ENCODE results near the gene PCDHGC4. TPM values are rescaled to one million over a fixed set of nuclear protein-coding genes. Genes with fewer than 3 reads are reported as not detected.

The PCDHGC4 gene
- total RNA-seq, 1 donor from 2014 or later = 3.7 TPM

- peak overlapping the region in 1 of 3 donors; percentile 71 for H3K9ac ChIP-seq (ENCODE audit: low read depth in 1 of 3, low read length in 3 of 3)
- H3K4me3 ChIP-seq (ENCODE audit: low read length in 3 of 3) = peak overlapping the region in 1 of 3 donors; percentile 91
- peaks cover 26 to 27% (median 27%) of the 10 kb centered on the region in 3 donors for H3K36me3 ChIP-seq (ENCODE audit: control insufficient read depth in 3 of 3, insufficient read depth in 3 of 3, low read length in 3 of 3)
- H3K9me3 ChIP-seq (ENCODE audit: control insufficient read depth in 3 of 3, low read length in 3 of 3) = no peaks in the 10 kb centered on the region
- H3K27me3 ChIP-seq (ENCODE audit: control insufficient read depth in 3 of 3, insufficient read depth in 3 of 3, low read length in 3 of 3) = no peaks in the 10 kb centered on the region
- H3K4me1 ChIP-seq (ENCODE audit: control insufficient read depth in 3 of 3, insufficient read depth in 3 of 3, low read length in 3 of 3) = peaks cover 77 to 80% (median 78%) of the 10 kb centered on the region in 3 donors
- peak overlapping the region; percentile 96 for H3K27ac ChIP-seq (ENCODE audit: low read depth, low read length)
Observed at GRCh38 chr5:141511771-141512325, 27.0 kb downstream of the PCDHGC4 start.

DNA sequence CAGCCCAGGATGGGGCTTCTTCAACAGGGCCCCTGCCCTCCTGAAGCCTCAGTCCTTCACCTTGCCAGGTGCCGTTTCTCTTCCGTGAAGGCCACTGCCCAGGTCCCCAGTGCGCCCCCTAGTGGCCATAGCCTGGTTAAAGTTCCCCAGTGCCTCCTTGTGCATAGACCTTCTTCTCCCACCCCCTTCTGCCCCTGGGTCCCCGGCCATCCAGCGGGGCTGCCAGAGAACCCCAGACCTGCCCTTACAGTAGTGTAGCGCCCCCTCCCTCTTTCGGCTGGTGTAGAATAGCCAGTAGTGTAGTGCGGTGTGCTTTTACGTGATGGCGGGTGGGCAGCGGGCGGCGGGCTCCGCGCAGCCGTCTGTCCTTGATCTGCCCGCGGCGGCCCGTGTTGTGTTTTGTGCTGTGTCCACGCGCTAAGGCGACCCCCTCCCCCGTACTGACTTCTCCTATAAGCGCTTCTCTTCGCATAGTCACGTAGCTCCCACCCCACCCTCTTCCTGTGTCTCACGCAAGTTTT is 27.6 kb downstream of the PCDHGC4 start:
- Histone ChIP-seq H3K4me3 (ENCODE audit: low read length in 3 of 3) (peak overlapping the region; percentile 73 to 91 (median 79)), H3K36me3 (ENCODE audit: control insufficient read depth in 3 of 3, insufficient read depth in 3 of 3, low read length in 3 of 3) (peaks cover 26 to 27% (median 27%) of the 10 kb centered on the region in 3 donors), H3K9me3 (ENCODE audit: control insufficient read depth in 3 of 3, low read length in 3 of 3) (no peaks in the 10 kb centered on the region), H3K27me3 (ENCODE audit: control insufficient read depth in 3 of 3, insufficient read depth in 3 of 3, low read length in 3 of 3) (no peaks in the 10 kb centered on the region), H3K9ac (ENCODE audit: low read depth in 1 of 3, low read length in 3 of 3) (peak overlapping the region; percentile 63 to 90 (median 71)), H3K27ac (ENCODE audit: low read depth, low read length) (peak overlapping the region; percentile 96), H3K4me1 (ENCODE audit: control insufficient read depth in 3 of 3, insufficient read depth in 3 of 3, low read length in 3 of 3) (peaks cover 77 to 80% (median 77%) of the 10 kb centered on the region in 3 donors)

DNA sequence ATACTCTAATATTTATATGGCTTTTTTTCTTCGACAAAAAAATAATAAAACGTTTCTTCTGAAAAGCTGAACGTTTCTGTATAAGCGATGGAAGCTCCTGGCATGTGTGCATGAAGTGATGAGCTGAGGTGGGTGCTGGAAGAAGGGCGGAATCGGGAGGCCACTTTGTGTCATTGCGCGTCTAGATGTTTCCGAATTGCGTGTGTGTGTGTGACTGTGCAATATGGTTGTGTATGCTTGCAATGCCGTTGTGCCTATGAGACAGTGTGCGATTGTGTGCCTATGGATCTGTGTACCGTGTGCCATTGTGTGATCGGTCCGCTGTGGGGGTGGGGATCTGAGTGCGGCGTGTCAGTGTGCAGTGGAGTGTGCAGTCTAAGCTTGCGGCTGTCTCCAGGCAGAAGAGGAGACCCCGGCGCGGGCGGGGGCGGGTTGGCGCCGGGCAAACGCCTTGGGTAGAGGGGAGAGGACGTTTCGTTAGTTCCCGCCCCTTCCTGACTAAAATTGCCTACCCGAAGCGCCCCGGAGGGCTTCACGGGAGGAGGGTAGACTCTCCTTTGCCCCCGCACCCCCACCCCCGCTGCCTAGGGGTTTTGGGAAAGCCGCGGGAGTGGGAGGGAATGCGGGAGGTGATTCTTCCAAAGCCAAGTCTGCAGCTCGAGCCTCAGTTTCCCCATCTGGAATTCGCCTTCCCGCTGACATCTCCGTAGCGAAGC is 28.2 kb downstream of the PCDHGC4 start:
- no peaks in the 10 kb centered on the region for H3K27me3 ChIP-seq (ENCODE audit: control insufficient read depth in 3 of 3, insufficient read depth in 3 of 3, low read length in 3 of 3)
- peak overlapping the region; percentile 96 for H3K27ac ChIP-seq (ENCODE audit: low read depth, low read length)
- peak overlapping the region; percentile 73 to 91 (median 79) for H3K4me3 ChIP-seq (ENCODE audit: low read length in 3 of 3)
- peaks cover 76 to 79% (median 77%) of the 10 kb centered on the region in 3 donors for H3K4me1 ChIP-seq (ENCODE audit: control insufficient read depth in 3 of 3, insufficient read depth in 3 of 3, low read length in 3 of 3)
- H3K36me3 ChIP-seq (ENCODE audit: control insufficient read depth in 3 of 3, insufficient read depth in 3 of 3, low read length in 3 of 3) = peaks cover 27 to 29% (median 27%) of the 10 kb centered on the region in 3 donors
- peak overlapping the region; percentile 63 to 90 (median 71) for H3K9ac ChIP-seq (ENCODE audit: low read depth in 1 of 3, low read length in 3 of 3)
- no peaks in the 10 kb centered on the region for H3K9me3 ChIP-seq (ENCODE audit: control insufficient read depth in 3 of 3, low read length in 3 of 3)

DNA sequence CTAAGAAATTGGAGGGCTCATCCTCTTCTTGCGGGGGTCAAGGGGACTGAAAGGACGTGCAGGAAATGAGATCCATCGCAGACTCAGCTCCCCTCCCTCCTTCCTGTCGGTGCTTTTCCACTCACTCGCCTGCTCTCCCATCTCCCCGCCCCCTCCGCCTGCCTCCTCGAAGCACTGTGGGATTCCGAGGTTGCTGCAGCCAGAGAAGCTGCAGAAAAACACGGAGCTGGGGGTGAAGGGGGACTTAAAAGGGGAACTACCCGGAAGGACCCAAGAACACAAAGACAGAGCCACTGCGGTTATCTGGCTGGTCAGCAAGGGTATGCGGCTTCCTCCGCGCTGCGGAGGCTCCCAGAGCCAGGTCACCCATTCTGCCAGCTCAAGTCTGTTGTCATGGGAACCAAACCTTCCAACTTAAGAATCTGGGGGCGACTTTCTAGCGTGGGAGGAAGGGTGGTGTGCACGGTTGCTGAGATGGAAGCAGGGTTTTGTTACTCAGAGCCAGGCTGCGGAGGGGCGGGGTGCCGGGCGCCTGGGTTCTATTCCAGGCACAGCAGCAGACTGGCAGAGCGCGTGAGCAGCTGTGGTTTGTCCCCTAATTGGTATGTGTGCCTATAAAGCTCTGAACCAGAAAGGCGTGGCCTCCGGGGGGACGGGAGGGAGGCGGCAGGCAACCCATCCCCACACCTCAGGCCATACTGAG is 28.9 kb downstream of the PCDHGC4 start:
- Histone ChIP-seq H3K9me3 (ENCODE audit: control insufficient read depth in 3 of 3, low read length in 3 of 3) (no peaks in the 10 kb centered on the region), H3K36me3 (ENCODE audit: control insufficient read depth in 3 of 3, insufficient read depth in 3 of 3, low read length in 3 of 3) (peaks cover 27 to 30% (median 27%) of the 10 kb centered on the region in 3 donors)

DNA sequence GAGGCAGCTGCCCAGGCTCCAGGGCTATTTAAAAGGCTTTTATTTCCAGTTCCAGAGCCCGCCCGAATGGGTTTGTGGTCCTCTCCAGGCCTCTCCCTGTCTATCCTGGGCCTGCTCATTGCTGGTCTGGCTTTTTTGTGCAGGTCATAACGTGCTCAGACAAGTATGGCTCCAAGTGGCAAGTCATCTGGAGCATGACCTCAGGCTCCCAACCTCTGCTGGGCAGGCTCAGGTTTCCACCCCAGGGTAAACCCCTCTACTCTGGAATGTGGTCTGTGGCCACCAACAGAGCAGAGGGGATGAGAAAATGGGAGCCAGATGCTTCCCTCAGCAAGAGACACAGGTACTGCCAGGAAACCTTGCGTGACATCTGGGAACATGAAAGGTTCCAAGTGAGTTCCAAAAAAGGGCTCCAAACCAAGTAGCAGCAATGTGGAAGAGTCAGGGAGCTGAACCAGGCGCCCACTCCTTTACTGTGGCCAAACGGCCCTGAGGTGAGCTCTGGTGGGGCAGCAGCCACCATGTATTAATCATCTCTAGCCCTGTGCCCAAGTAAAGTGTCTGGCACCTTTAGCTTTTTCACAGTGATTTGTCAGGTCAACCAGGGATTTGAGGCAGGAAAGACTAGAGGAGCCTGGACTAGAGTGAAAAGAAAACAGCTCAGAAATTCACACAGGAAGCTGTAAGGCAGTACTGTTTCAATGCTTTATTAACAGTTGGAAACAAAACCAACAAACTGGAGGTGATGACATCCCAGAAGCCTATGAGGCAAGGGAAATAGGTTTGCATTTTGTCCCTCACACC is 29.7 kb downstream of the PCDHGC4 start:
- H3K9ac ChIP-seq (ENCODE audit: low read depth in 1 of 3, low read length in 3 of 3) = peak overlapping the region; percentile 28 to 90 (median 63)

More for the DNA sequence above, 28.9 kb downstream of the PCDHGC4 start:
- peak overlapping the region; percentile 96 for H3K27ac ChIP-seq (ENCODE audit: low read depth, low read length)
- no peaks in the 10 kb centered on the region for H3K27me3 ChIP-seq (ENCODE audit: control insufficient read depth in 3 of 3, insufficient read depth in 3 of 3, low read length in 3 of 3)
- peak overlapping the region; percentile 63 to 90 (median 71) for H3K9ac ChIP-seq (ENCODE audit: low read depth in 1 of 3, low read length in 3 of 3)
- H3K4me1 ChIP-seq (ENCODE audit: control insufficient read depth in 3 of 3, insufficient read depth in 3 of 3, low read length in 3 of 3) = peaks cover 78% of the 10 kb centered on the region in 3 donors
- peak overlapping the region; percentile 73 to 91 (median 79) for H3K4me3 ChIP-seq (ENCODE audit: low read length in 3 of 3)

GRCh38 chr5:141515141-141515540 is 30.3 kb downstream of the PCDHGC4 start:
- no peak overlapping the region for H3K4me3 ChIP-seq (ENCODE audit: low read length in 3 of 3)
- H3K27ac ChIP-seq (ENCODE audit: low read depth, low read length) = peak overlapping the region; percentile 96
- no peaks in the 10 kb centered on the region for H3K9me3 ChIP-seq (ENCODE audit: control insufficient read depth in 3 of 3, low read length in 3 of 3)
- H3K9ac ChIP-seq (ENCODE audit: low read depth in 1 of 3, low read length in 3 of 3) = peak overlapping the region; percentile 25 to 90 (median 28)
- H3K27me3 ChIP-seq (ENCODE audit: control insufficient read depth in 3 of 3, insufficient read depth in 3 of 3, low read length in 3 of 3) = no peaks in the 10 kb centered on the region
- peaks cover 77 to 80% (median 80%) of the 10 kb centered on the region in 3 donors for H3K4me1 ChIP-seq (ENCODE audit: control insufficient read depth in 3 of 3, insufficient read depth in 3 of 3, low read length in 3 of 3)
- peaks cover 23 to 37% (median 27%) of the 10 kb centered on the region in 3 donors for H3K36me3 ChIP-seq (ENCODE audit: control insufficient read depth in 3 of 3, insufficient read depth in 3 of 3, low read length in 3 of 3)

More for the DNA sequence above, 29.7 kb downstream of the PCDHGC4 start:
- peaks cover 26 to 35% (median 27%) of the 10 kb centered on the region in 3 donors for H3K36me3 ChIP-seq (ENCODE audit: control insufficient read depth in 3 of 3, insufficient read depth in 3 of 3, low read length in 3 of 3)
- peak overlapping the region; percentile 96 for H3K27ac ChIP-seq (ENCODE audit: low read depth, low read length)
- peak overlapping the region; percentile 73 to 91 (median 79) for H3K4me3 ChIP-seq (ENCODE audit: low read length in 3 of 3)
- H3K9me3 ChIP-seq (ENCODE audit: control insufficient read depth in 3 of 3, low read length in 3 of 3) = no peaks in the 10 kb centered on the region
- peaks cover 76 to 79% (median 78%) of the 10 kb centered on the region in 3 donors for H3K4me1 ChIP-seq (ENCODE audit: control insufficient read depth in 3 of 3, insufficient read depth in 3 of 3, low read length in 3 of 3)
- no peaks in the 10 kb centered on the region for H3K27me3 ChIP-seq (ENCODE audit: control insufficient read depth in 3 of 3, insufficient read depth in 3 of 3, low read length in 3 of 3)

GRCh38 chr5:141515946-141516671 is 31.3 kb downstream of the PCDHGC4 start:
- Histone ChIP-seq H3K4me3 (ENCODE audit: low read length in 3 of 3) (no peak overlapping the region), H3K36me3 (ENCODE audit: control insufficient read depth in 3 of 3, insufficient read depth in 3 of 3, low read length in 3 of 3) (peaks cover 20 to 31% (median 25%) of the 10 kb centered on the region in 3 donors), H3K27ac (ENCODE audit: low read depth, low read length) (peak overlapping the region; percentile 96), H3K9ac (ENCODE audit: low read depth in 1 of 3, low read length in 3 of 3) (peak overlapping the region in 2 of 3 donors; percentile 37 to 90), H3K27me3 (ENCODE audit: control insufficient read depth in 3 of 3, insufficient read depth in 3 of 3, low read length in 3 of 3) (no peaks in the 10 kb centered on the region), H3K9me3 (ENCODE audit: control insufficient read depth in 3 of 3, low read length in 3 of 3) (no peaks in the 10 kb centered on the region), H3K4me1 (ENCODE audit: control insufficient read depth in 3 of 3, insufficient read depth in 3 of 3, low read length in 3 of 3) (peaks cover 83 to 90% (median 87%) of the 10 kb centered on the region in 3 donors)

GRCh38 chr5:141516672-141517025 is 31.8 kb downstream of the PCDHGC4 start:
- H3K36me3 ChIP-seq (ENCODE audit: control insufficient read depth in 3 of 3, insufficient read depth in 3 of 3, low read length in 3 of 3) = peaks cover 15 to 26% (median 19%) of the 10 kb centered on the region in 3 donors
- no peak overlapping the region for H3K4me3 ChIP-seq (ENCODE audit: low read length in 3 of 3)
- H3K9ac ChIP-seq (ENCODE audit: low read depth in 1 of 3, low read length in 3 of 3) = peak overlapping the region in 2 of 3 donors; percentile 37 to 90
- no peaks in the 10 kb centered on the region for H3K27me3 ChIP-seq (ENCODE audit: control insufficient read depth in 3 of 3, insufficient read depth in 3 of 3, low read length in 3 of 3)
- no peaks in the 10 kb centered on the region for H3K9me3 ChIP-seq (ENCODE audit: control insufficient read depth in 3 of 3, low read length in 3 of 3)
- H3K4me1 ChIP-seq (ENCODE audit: control insufficient read depth in 3 of 3, insufficient read depth in 3 of 3, low read length in 3 of 3) = peaks cover 88 to 95% (median 93%) of the 10 kb centered on the region in 3 donors
- H3K27ac ChIP-seq (ENCODE audit: low read depth, low read length) = peak overlapping the region; percentile 96
